Erythroblast (primary cell): ENCODE data around the gene DHRS9.

Source experiments
- GATA1 ChIP-seq: IDR thresholded peaks from 2 replicates; pipeline ENCODE4 v1.6.1; 2011; ENCODE audit warnings: low read depth, mild to moderate bottlenecking, control low read depth, low read length, moderate library complexity
- POLR2A ChIP-seq: IDR thresholded peaks from 2 replicates; pipeline ENCODE4 v1.6.1; 2011; ENCODE audit warnings: mild to moderate bottlenecking, low read length

DNA sequence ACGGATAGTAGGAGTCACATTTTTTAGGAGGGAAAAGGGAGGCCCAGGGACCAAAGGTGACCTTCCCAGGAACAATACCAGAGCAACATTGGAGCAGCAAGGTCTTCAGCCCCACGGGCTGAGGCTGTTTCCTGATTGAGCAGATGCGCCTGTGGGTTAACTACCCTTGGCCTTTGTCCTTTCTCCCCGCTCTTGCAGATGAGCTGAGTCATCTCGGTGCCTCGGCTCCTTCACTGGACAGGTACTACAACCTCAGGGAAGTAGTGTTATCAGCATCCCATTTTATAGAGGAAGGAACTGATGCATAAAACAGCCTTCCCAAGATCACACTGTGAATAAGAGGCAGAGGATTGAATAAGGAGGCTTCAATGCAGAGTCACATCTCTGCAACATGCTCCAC lies 43.5 kb downstream of the DHRS9 start:
- TF ChIP-seq POLR2A = no peak
- no peak for TF ChIP-seq GATA1
